ENCODE measurements around the gene AP2B1. TPM values are rescaled to one million over a fixed set of nuclear protein-coding genes. Genes with fewer than 3 reads are reported as not detected.

Gene AP2B1
- polyA plus RNA-seq, 3 donors: 133 to 145 (median 137) TPM

- no peak for DNase-seq (ENCODE audit: low read depth in 3 of 3, low spot score in 2 of 3)
Observed at GRCh38 chr17:35765756-35766488, 178.8 kb downstream of the AP2B1 start.

- DNase-seq (ENCODE audit: low read depth in 3 of 3, low spot score in 2 of 3): no peak
Observed at GRCh38 chr17:35766489-35766877, 179.4 kb downstream of the AP2B1 start.

- no peak for DNase-seq (ENCODE audit: low read depth in 3 of 3, low spot score in 2 of 3)
Observed at GRCh38 chr17:35766903-35767510, 179.9 kb downstream of the AP2B1 start.

- DNase-seq (ENCODE audit: low read depth in 3 of 3, low spot score in 2 of 3): no peak
Observed at GRCh38 chr17:35768797-35769196, 181.7 kb downstream of the AP2B1 start.

GRCh38 chr17:35769895-35770486 is 182.9 kb downstream of the AP2B1 start:
- no peak for DNase-seq (ENCODE audit: low read depth in 3 of 3, low spot score in 2 of 3)

GRCh38 chr17:35773129-35773528 is 186.0 kb downstream of the AP2B1 start:
- no peak for DNase-seq (ENCODE audit: low read depth in 3 of 3, low spot score in 2 of 3)

GRCh38 chr17:35773679-35774425 is 186.7 kb downstream of the AP2B1 start:
- no peak for DNase-seq (ENCODE audit: low read depth in 3 of 3, low spot score in 2 of 3)

GRCh38 chr17:35774499-35774898 is 187.4 kb downstream of the AP2B1 start:
- DNase-seq (ENCODE audit: low read depth in 3 of 3, low spot score in 2 of 3): no peak

GRCh38 chr17:35775039-35775438 is 187.9 kb downstream of the AP2B1 start:
- DNase-seq (ENCODE audit: low read depth in 3 of 3, low spot score in 2 of 3): no peak

- no peak for DNase-seq (ENCODE audit: low read depth in 3 of 3, low spot score in 2 of 3)
Observed at GRCh38 chr17:35775583-35775982, 188.5 kb downstream of the AP2B1 start.

Other genes starting within 250 kb of the AP2B1 start
- 10 to 100 TPM; 10.5 to 11.8 (median 10.9) TPM for gene SLFN11, start 213.7 kb upstream of the AP2B1 start, polyA plus RNA-seq (ENCODE audit: insufficient read length in 3 of 3)
- 10 to 100 TPM; 17.7 to 23.7 (median 20.0) TPM for gene SLFN12, start 154.8 kb upstream of the AP2B1 start, polyA plus RNA-seq (ENCODE audit: insufficient read length in 3 of 3)
- gene SLFN13, start 138.6 kb upstream of the AP2B1 start, polyA plus RNA-seq (ENCODE audit: insufficient read length in 3 of 3): 10 to 100 TPM; 15.9 to 23.8 (median 19.2) TPM
- under 1 TPM in 2 of 3 donors, not detected in 1; 0.04 to 0.17 TPM for gene SLFN12L, start 49.6 kb upstream of the AP2B1 start, polyA plus RNA-seq (ENCODE audit: insufficient read length in 3 of 3)
- under 1 TPM; 0.18 to 0.29 (median 0.24) TPM for gene SLFN14, start 26.5 kb upstream of the AP2B1 start, polyA plus RNA-seq (ENCODE audit: insufficient read length in 3 of 3)
- 10 to 100 TPM; 12.1 to 12.7 (median 12.4) TPM for gene PEX12, start 8.8 kb upstream of the AP2B1 start, polyA plus RNA-seq (ENCODE audit: insufficient read length in 3 of 3)
- gene RASL10B, start 144.3 kb downstream of the AP2B1 start, polyA plus RNA-seq (ENCODE audit: insufficient read length in 3 of 3): 10 to 100 TPM; 10.2 to 12.9 (median 11.2) TPM
- under 1 TPM in 1 of 3 donors, not detected in 2; 0.06 TPM for gene GAS2L2, start 165.9 kb downstream of the AP2B1 start, polyA plus RNA-seq (ENCODE audit: insufficient read length in 3 of 3)
- not detected for gene C17orf50, start 173.6 kb downstream of the AP2B1 start, polyA plus RNA-seq (ENCODE audit: insufficient read length in 3 of 3)
- gene MMP28, start 208.3 kb downstream of the AP2B1 start, polyA plus RNA-seq (ENCODE audit: insufficient read length in 3 of 3): 1 to 10 TPM; 1.4 to 1.5 (median 1.4) TPM
- 100 to 1,000 TPM; 223 to 239 (median 239) TPM for gene TAF15, start 222.2 kb downstream of the AP2B1 start, polyA plus RNA-seq (ENCODE audit: insufficient read length in 3 of 3)